GM23338 (cell line): ENCODE measurements around the gene ZNF497.
"Not testable (repeated sequence)": the region's sequence is repeated elsewhere in the genome, so short reads cannot be mapped to it uniquely, and the experiment has no call there.

Experiments used
- EZH2 ChIP-seq: fragments of 200-600 bp; sonication (generic); IDR thresholded peaks from one replicate; pipeline ENCODE4 v1.8.0; 2017; ENCODE audit warnings: antibody characterized with exemption, mild to moderate bottlenecking, low read depth; ENCODE audit not compliant: unreplicated experiment
- EZH2phosphoT487 ChIP-seq: fragments of 200-600 bp; sonication (generic); IDR thresholded peaks from one replicate; pipeline ENCODE4 v1.8.1; 2018; ENCODE audit warnings: antibody characterized with exemption; ENCODE audit not compliant: unreplicated experiment
- JUNB ChIP-seq: IDR thresholded peaks from one replicate; pipeline ENCODE4 v1.6.1; 2016; ENCODE audit warnings: antibody characterized with exemption; ENCODE audit not compliant: unreplicated experiment
- REST ChIP-seq: IDR thresholded peaks from one replicate; pipeline ENCODE4 v1.6.1; 2018; ENCODE audit warnings: antibody characterized with exemption; ENCODE audit not compliant: unreplicated experiment
- ZNF331 ChIP-seq: fragments of 250-450 bp; sonication (Bioruptor Pico); IDR thresholded peaks from 2 replicates; pipeline ENCODE4 v1.5.0; 2020; ENCODE audit warnings: low read depth, mild to moderate bottlenecking, moderate library complexity
- TF ChIP-seq, protein P1 (sequence below), 2 experiments: fragments of 200-600 bp in 1 of 2; sonication (generic) in 1 of 2; conservative IDR thresholded peaks; 2 replicates each; pipeline versions ENCODE4 v1.5.1 to v1.6.1; 2016 to 2017; ENCODE audit warnings: antibody characterized with exemption in 2 of 2, low read depth in 2 of 2, mild to moderate bottlenecking in 2 of 2, moderate library complexity in 1 of 2

DNA sequence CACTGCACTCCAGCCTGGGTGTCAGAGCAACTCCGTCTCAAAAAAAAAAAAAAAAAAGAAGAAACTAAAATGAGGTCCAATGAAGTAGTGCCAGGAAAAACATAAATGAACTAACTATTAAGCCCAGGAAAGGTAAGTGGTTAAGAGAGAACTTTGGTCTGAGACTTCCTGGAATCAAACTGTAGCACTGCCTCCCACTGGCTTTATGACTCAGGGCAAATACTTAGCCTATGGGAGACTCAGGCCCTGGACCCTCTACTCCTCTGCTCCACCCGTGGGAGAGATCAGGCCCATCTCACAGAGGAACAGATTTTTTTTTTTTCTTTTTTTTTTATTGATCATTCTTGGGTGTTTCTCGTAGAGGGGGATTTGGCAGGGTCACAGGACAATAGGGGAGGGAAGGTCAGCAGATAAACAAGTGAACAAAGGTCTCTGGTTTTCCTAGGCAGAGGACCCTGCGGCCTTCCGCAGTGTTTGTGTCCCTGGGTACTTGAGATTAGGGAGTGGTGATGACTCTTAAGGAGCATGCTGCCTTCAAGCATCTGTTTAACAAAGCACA is 41.4 kb upstream of the ZNF497 start:
- TF ChIP-seq, protein P1, sequence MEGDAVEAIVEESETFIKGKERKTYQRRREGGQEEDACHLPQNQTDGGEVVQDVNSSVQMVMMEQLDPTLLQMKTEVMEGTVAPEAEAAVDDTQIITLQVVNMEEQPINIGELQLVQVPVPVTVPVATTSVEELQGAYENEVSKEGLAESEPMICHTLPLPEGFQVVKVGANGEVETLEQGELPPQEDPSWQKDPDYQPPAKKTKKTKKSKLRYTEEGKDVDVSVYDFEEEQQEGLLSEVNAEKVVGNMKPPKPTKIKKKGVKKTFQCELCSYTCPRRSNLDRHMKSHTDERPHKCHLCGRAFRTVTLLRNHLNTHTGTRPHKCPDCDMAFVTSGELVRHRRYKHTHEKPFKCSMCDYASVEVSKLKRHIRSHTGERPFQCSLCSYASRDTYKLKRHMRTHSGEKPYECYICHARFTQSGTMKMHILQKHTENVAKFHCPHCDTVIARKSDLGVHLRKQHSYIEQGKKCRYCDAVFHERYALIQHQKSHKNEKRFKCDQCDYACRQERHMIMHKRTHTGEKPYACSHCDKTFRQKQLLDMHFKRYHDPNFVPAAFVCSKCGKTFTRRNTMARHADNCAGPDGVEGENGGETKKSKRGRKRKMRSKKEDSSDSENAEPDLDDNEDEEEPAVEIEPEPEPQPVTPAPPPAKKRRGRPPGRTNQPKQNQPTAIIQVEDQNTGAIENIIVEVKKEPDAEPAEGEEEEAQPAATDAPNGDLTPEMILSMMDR (conservative IDR thresholded peaks at IDR 0.05; ENCODE audit: low read depth in 2 of 2) = not testable (repeated sequence)
- not testable (repeated sequence) for TF ChIP-seq EZH2; REST; EZH2phosphoT487; JUNB; ZNF331 (CRISPR knock-in tag)
